ENCODE measurements around the gene TMEM123. TPM values are rescaled to one million over a fixed set of nuclear protein-coding genes. Genes with fewer than 3 reads are reported as not detected.
"Not testable (repeated sequence)": the region's sequence is repeated elsewhere in the genome, so short reads cannot be mapped to it uniquely, and the experiment has no call there.

The TMEM123 gene
- total RNA-seq, 1 experiment from 2014 or later: 796 TPM

- H3K36me3 ChIP-seq (ENCODE audit: insufficient read depth, low read length): peaks cover 59% of the 10 kb centered on the region
- H2AFZ ChIP-seq (ENCODE audit: low read length); H3K4me3 ChIP-seq (ENCODE audit: low read length); H3K9me2 ChIP-seq (replicated peaks; ENCODE audit: insufficient read depth, low read length); H3K9me3 ChIP-seq (ENCODE audit: low read length); H3K27ac ChIP-seq (ENCODE audit: low read length); DNase-seq; H3K27me3 ChIP-seq (ENCODE audit: low read length); H3K4me2 ChIP-seq (ENCODE audit: low read depth, low read length, poor library complexity, severe bottlenecking); H3K9ac ChIP-seq (ENCODE audit: low read length): not testable (repeated sequence)
- peaks cover 97% of the 10 kb centered on the region for H3K79me2 ChIP-seq (ENCODE audit: low read length)
- H3K4me1 ChIP-seq (ENCODE audit: low read length): peaks cover 28% of the 10 kb centered on the region
- H4K20me1 ChIP-seq (ENCODE audit: insufficient read depth, low read depth, low read length): peaks cover 26% of the 10 kb centered on the region
Observed at GRCh38 chr11:102444693-102445092, 7.9 kb downstream of the TMEM123 start.

- peaks cover 95% of the 10 kb centered on the region for H3K79me2 ChIP-seq (ENCODE audit: low read length)
- peaks cover 55% of the 10 kb centered on the region for H3K36me3 ChIP-seq (ENCODE audit: insufficient read depth, low read length)
- H2AFZ ChIP-seq (ENCODE audit: low read length); H3K9ac ChIP-seq (ENCODE audit: low read length); H3K4me3 ChIP-seq (ENCODE audit: low read length); H3K9me2 ChIP-seq (replicated peaks; ENCODE audit: insufficient read depth, low read length); H3K27ac ChIP-seq (ENCODE audit: low read length); H3K9me3 ChIP-seq (ENCODE audit: low read length); H3K4me2 ChIP-seq (ENCODE audit: low read depth, low read length, poor library complexity, severe bottlenecking); H3K27me3 ChIP-seq (ENCODE audit: low read length); DNase-seq: not testable (repeated sequence)
- H3K4me1 ChIP-seq (ENCODE audit: low read length): peaks cover 22% of the 10 kb centered on the region
- peaks cover 20% of the 10 kb centered on the region for H4K20me1 ChIP-seq (ENCODE audit: insufficient read depth, low read depth, low read length)
Observed at GRCh38 chr11:102444142-102444541, 8.4 kb downstream of the TMEM123 start.

GRCh38 chr11:102439063-102439363 lies 13.6 kb downstream of the TMEM123 start:
- not testable (repeated sequence) for H2AFZ ChIP-seq (ENCODE audit: low read length); H3K27me3 ChIP-seq (ENCODE audit: low read length); H4K20me1 ChIP-seq (ENCODE audit: insufficient read depth, low read depth, low read length); H3K9me2 ChIP-seq (replicated peaks; ENCODE audit: insufficient read depth, low read length); H3K27ac ChIP-seq (ENCODE audit: low read length); DNase-seq; H3K4me1 ChIP-seq (ENCODE audit: low read length); H3K9ac ChIP-seq (ENCODE audit: low read length); H3K4me2 ChIP-seq (ENCODE audit: low read depth, low read length, poor library complexity, severe bottlenecking); H3K4me3 ChIP-seq (ENCODE audit: low read length)
- H3K36me3 ChIP-seq (ENCODE audit: insufficient read depth, low read length): peaks cover 57% of the 10 kb centered on the region
- H3K9me3 ChIP-seq (ENCODE audit: low read length): peaks cover 15% of the 10 kb centered on the region
- H3K79me2 ChIP-seq (ENCODE audit: low read length): peaks cover 96% of the 10 kb centered on the region

- no peak for DNase-seq
- Histone ChIP-seq H3K36me3 (ENCODE audit: insufficient read depth, low read length) (peaks cover 60% of the 10 kb centered on the region), H4K20me1 (ENCODE audit: insufficient read depth, low read depth, low read length) (no peaks in the 10 kb centered on the region), H3K27me3 (ENCODE audit: low read length) (no peaks in the 10 kb centered on the region), H3K9me3 (ENCODE audit: low read length) (peaks cover 20% of the 10 kb centered on the region), H3K4me1 (ENCODE audit: low read length) (peaks cover 3% of the 10 kb centered on the region; the same call in 1 of the 2 replicates), H3K9ac (ENCODE audit: low read length) (no peak overlapping the region), H2AFZ (ENCODE audit: low read length) (no peak overlapping the region), H3K79me2 (ENCODE audit: low read length) (peaks cover 96% of the 10 kb centered on the region), H3K4me3 (ENCODE audit: low read length) (no peak overlapping the region), H3K27ac (ENCODE audit: low read length) (no peak overlapping the region), H3K4me2 (ENCODE audit: low read depth, low read length, poor library complexity, severe bottlenecking) (no peak overlapping the region), H3K9me2 (replicated peaks; ENCODE audit: insufficient read depth, low read length) (no peaks in the 10 kb centered on the region)
Observed at GRCh38 chr11:102438311-102439062, 14.1 kb downstream of the TMEM123 start.

GRCh38 chr11:102437727-102438126 lies 14.8 kb downstream of the TMEM123 start:
- H3K4me1 ChIP-seq (ENCODE audit: low read length): peaks cover 4% of the 10 kb centered on the region; the same call in 1 of the 2 replicates
- no peak overlapping the region for H3K9ac ChIP-seq (ENCODE audit: low read length)
- H3K4me3 ChIP-seq (ENCODE audit: low read length): no peak overlapping the region
- peaks cover 22% of the 10 kb centered on the region for H3K9me3 ChIP-seq (ENCODE audit: low read length)
- H3K79me2 ChIP-seq (ENCODE audit: low read length): peaks cover 96% of the 10 kb centered on the region
- H2AFZ ChIP-seq (ENCODE audit: low read length): no peak overlapping the region
- H4K20me1 ChIP-seq (ENCODE audit: insufficient read depth, low read depth, low read length): no peaks in the 10 kb centered on the region
- no peaks in the 10 kb centered on the region for H3K9me2 ChIP-seq (replicated peaks; ENCODE audit: insufficient read depth, low read length)
- no peak overlapping the region for H3K27ac ChIP-seq (ENCODE audit: low read length)
- H3K36me3 ChIP-seq (ENCODE audit: insufficient read depth, low read length): peaks cover 68% of the 10 kb centered on the region
- no peak for DNase-seq
- no peak overlapping the region for H3K4me2 ChIP-seq (ENCODE audit: low read depth, low read length, poor library complexity, severe bottlenecking)
- no peaks in the 10 kb centered on the region for H3K27me3 ChIP-seq (ENCODE audit: low read length)

- H3K4me3 ChIP-seq (ENCODE audit: low read length): no peak overlapping the region
- no peaks in the 10 kb centered on the region for H4K20me1 ChIP-seq (ENCODE audit: insufficient read depth, low read depth, low read length)
- H3K79me2 ChIP-seq (ENCODE audit: low read length): peaks cover 98% of the 10 kb centered on the region
- H3K9me3 ChIP-seq (ENCODE audit: low read length): peaks cover 22% of the 10 kb centered on the region
- no peak for DNase-seq
- no peak overlapping the region for H3K27ac ChIP-seq (ENCODE audit: low read length)
- peaks cover 10% of the 10 kb centered on the region for H3K4me1 ChIP-seq (ENCODE audit: low read length)
- H3K4me2 ChIP-seq (ENCODE audit: low read depth, low read length, poor library complexity, severe bottlenecking): no peak overlapping the region
- H3K9me2 ChIP-seq (replicated peaks; ENCODE audit: insufficient read depth, low read length): no peaks in the 10 kb centered on the region
- peaks cover 72% of the 10 kb centered on the region for H3K36me3 ChIP-seq (ENCODE audit: insufficient read depth, low read length)
- H2AFZ ChIP-seq (ENCODE audit: low read length): no peak overlapping the region
- no peak overlapping the region for H3K9ac ChIP-seq (ENCODE audit: low read length)
- no peaks in the 10 kb centered on the region for H3K27me3 ChIP-seq (ENCODE audit: low read length)
Observed at GRCh38 chr11:102436976-102437375, 15.6 kb downstream of the TMEM123 start.

- no peak for DNase-seq
- H3K9me3 ChIP-seq (ENCODE audit: low read length): peaks cover 22% of the 10 kb centered on the region
- H3K36me3 ChIP-seq (ENCODE audit: insufficient read depth, low read length): peaks cover 72% of the 10 kb centered on the region
- no peaks in the 10 kb centered on the region for H3K27me3 ChIP-seq (ENCODE audit: low read length)
- H3K9me2 ChIP-seq (replicated peaks; ENCODE audit: insufficient read depth, low read length): no peaks in the 10 kb centered on the region
- no peak overlapping the region for H2AFZ ChIP-seq (ENCODE audit: low read length)
- no peak overlapping the region for H3K9ac ChIP-seq (ENCODE audit: low read length)
- no peak overlapping the region for H3K27ac ChIP-seq (ENCODE audit: low read length)
- peaks cover 14% of the 10 kb centered on the region for H3K4me1 ChIP-seq (ENCODE audit: low read length)
- H3K79me2 ChIP-seq (ENCODE audit: low read length): peaks cover 98% of the 10 kb centered on the region
- no peak overlapping the region for H3K4me2 ChIP-seq (ENCODE audit: low read depth, low read length, poor library complexity, severe bottlenecking)
- H4K20me1 ChIP-seq (ENCODE audit: insufficient read depth, low read depth, low read length): no peaks in the 10 kb centered on the region; the same call in 1 of the 2 replicates
- H3K4me3 ChIP-seq (ENCODE audit: low read length): no peak overlapping the region
Observed at GRCh38 chr11:102436561-102436960, 16.0 kb downstream of the TMEM123 start.

- H3K79me2 ChIP-seq (ENCODE audit: low read length): peaks cover 93% of the 10 kb centered on the region
- no peaks in the 10 kb centered on the region for H3K9me2 ChIP-seq (replicated peaks; ENCODE audit: insufficient read depth, low read length)
- H3K9ac ChIP-seq (ENCODE audit: low read length): no peak overlapping the region
- no peaks in the 10 kb centered on the region; the same call in 1 of the 2 replicates for H4K20me1 ChIP-seq (ENCODE audit: insufficient read depth, low read depth, low read length)
- H3K27me3 ChIP-seq (ENCODE audit: low read length): no peaks in the 10 kb centered on the region
- no peak overlapping the region for H3K4me2 ChIP-seq (ENCODE audit: low read depth, low read length, poor library complexity, severe bottlenecking)
- H3K27ac ChIP-seq (ENCODE audit: low read length): no peak overlapping the region
- peaks cover 22% of the 10 kb centered on the region for H3K9me3 ChIP-seq (ENCODE audit: low read length)
- H2AFZ ChIP-seq (ENCODE audit: low read length): no peak overlapping the region
- H3K4me3 ChIP-seq (ENCODE audit: low read length): no peak overlapping the region; the same call in 1 of the 2 replicates
- DNase-seq: no peak
- H3K4me1 ChIP-seq (ENCODE audit: low read length): peaks cover 23% of the 10 kb centered on the region
- peaks cover 72% of the 10 kb centered on the region for H3K36me3 ChIP-seq (ENCODE audit: insufficient read depth, low read length)
Observed at GRCh38 chr11:102435688-102436087, 16.9 kb downstream of the TMEM123 start.

Measured in Karpas-422 (cell line).